Caco-2 (cell line): Measurements from ENCODE around the gene GPC6. TPM values are rescaled to one million over a fixed set of nuclear protein-coding genes. Genes with fewer than 3 reads are reported as not detected.

Experiments used
- BruUV-seq: library from RNA; stranded (reverse); fragments of 400-500 nt; replicated peaks from 2 replicates; lab custom pipeline; 2021; lab: Mats Ljungman, UMichigan
- CTCF ChIA-PET: fragments of 300-600 bp; sonication (Branson Sonifier 250); formaldehyde crosslinking; loops from one replicate; lab custom pipeline; 2022; ENCODE audit warnings: antibody characterized with exemption; lab: Charles Lee
- POLR2A ChIA-PET: fragments of 300-600 bp; sonication (Branson Sonifier 250); formaldehyde crosslinking; loops from one replicate; lab custom pipeline; 2022; ENCODE audit warnings: antibody characterized with exemption; lab: Charles Lee
- DNase-seq, 2 experiments: peaks; one replicate each; pipeline versions ENCODE4 v3.0.0 to v3.0.0-alpha.2; 2020 to 2022
- H3K27me3 ChIP-seq: replicated peaks from 2 replicates; pipeline ENCODE4 v1.6.0; 2011; ENCODE audit warnings: low read length; ENCODE audit not compliant: control insufficient read depth, insufficient read depth
- H3K36me3 ChIP-seq: 2 replicates; pipeline ENCODE4 v1.5.1; 2011; ENCODE audit warnings: low read length; ENCODE audit not compliant: control insufficient read depth, insufficient read depth
- H3K4me1 ChIP-seq: fragments of 250-450 bp; sonication (Bioruptor Pico); 2 replicates; pipeline ENCODE4 v1.5.1; 2020; ENCODE audit warnings: mild to moderate bottlenecking
- H3K4me3 ChIP-seq: 2 replicates; pipeline ENCODE4 v1.5.1; 2011; ENCODE audit warnings: low read depth, mild to moderate bottlenecking, control low read depth, low read length
- H3K9me3 ChIP-seq: fragments of 250-450 bp; sonication (Bioruptor Pico); 2 replicates; pipeline ENCODE4 v1.5.1; 2020; ENCODE audit warnings: mild to moderate bottlenecking, moderate library complexity
- H3K27ac Mint-ChIP-seq: one replicate; pipeline ENCODE4 v1.8.0; 2022; ENCODE audit warnings: mixed read lengths; ENCODE audit not compliant: unreplicated experiment
- H3K27me3 Mint-ChIP-seq: one replicate; pipeline ENCODE4 v1.8.0; 2022; ENCODE audit warnings: mixed read lengths; ENCODE audit not compliant: insufficient read depth, unreplicated experiment
- H3K36me3 Mint-ChIP-seq: one replicate; pipeline ENCODE4 v1.8.0; 2022; ENCODE audit warnings: mild to moderate bottlenecking, mixed read lengths; ENCODE audit not compliant: insufficient read depth, unreplicated experiment
- H3K4me1 Mint-ChIP-seq: one replicate; pipeline ENCODE4 v1.8.0; 2022; ENCODE audit warnings: low read depth, mixed read lengths; ENCODE audit not compliant: unreplicated experiment
- H3K4me3 Mint-ChIP-seq: one replicate; pipeline ENCODE4 v1.8.0; 2022; ENCODE audit warnings: mild to moderate bottlenecking, moderate library complexity, mixed read lengths; ENCODE audit not compliant: unreplicated experiment
- H3K9me3 Mint-ChIP-seq: one replicate; pipeline ENCODE4 v1.8.0; 2022; ENCODE audit warnings: mixed read lengths; ENCODE audit not compliant: unreplicated experiment
- CTCF ChIP-seq, 2 experiments: fragments of 200-600 bp in 1 of 2; IDR thresholded peaks; 1 replicate in 1 of 2; 2 replicates in 1 of 2; pipeline versions ENCODE4 v1.5.1 to v1.8.0; 2011 to 2022; ENCODE audit warnings: antibody characterized with exemption in 1 of 2, control low read depth in 1 of 2, inconsistent platforms in 1 of 2, low read depth in 1 of 2, low read length in 1 of 2, mild to moderate bottlenecking in 1 of 2, moderate library complexity in 1 of 2; ENCODE audit not compliant: insufficient read depth in 1 of 2, severe bottlenecking in 1 of 2, unreplicated experiment in 1 of 2
- intact Hi-C: fragments of 100-400 bp; cut with micrococcal nuclease; formaldehyde crosslinking; loops from one replicate; pipeline ENCODE4 v1.10.0; 2022; ENCODE audit not compliant: unreplicated experiment
- total RNA-seq: library from RNA; stranded (reverse); gene quantifications from 2 replicates; pipeline ENCODE4 v1.2.3, GENCODE V29; 2022

The GPC6 gene
- total RNA-seq, 1 experiment from 2014 or later = 0.16 TPM

DNA sequence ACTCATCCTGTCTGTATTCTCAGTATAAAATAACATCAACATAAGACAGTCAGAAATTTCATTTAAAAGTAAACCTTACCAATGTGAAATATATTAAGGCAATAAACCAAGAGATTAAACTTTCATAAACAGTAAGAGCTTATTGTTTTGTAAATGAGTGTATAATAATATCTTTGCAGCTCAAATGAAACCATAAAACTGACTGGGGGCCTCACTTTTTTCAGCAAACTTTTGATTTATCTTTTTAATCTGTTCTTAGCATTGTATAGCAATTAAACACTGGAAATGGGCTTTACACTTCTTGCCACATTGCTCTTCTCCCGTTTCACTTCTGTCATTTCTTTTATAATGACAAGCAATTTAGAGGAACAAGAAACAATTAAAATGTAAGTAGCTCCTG lies 580.3 kb downstream of the GPC6 start:
- no peaks in the 10 kb centered on the region for H3K36me3 ChIP-seq
- H3K36me3 Mint-ChIP-seq = no peaks in the 10 kb centered on the region
- no peaks in the 10 kb centered on the region for H3K9me3 ChIP-seq
- no peak for TF ChIP-seq CTCF (IDR thresholded peaks at IDR 0.05; ENCODE audit: insufficient read depth in 1 of 2, low read depth in 1 of 2, low read length in 1 of 2, severe bottlenecking in 1 of 2, unreplicated experiment in 1 of 2)
- peaks cover 2% of the 10 kb centered on the region for H3K27me3 Mint-ChIP-seq
- H3K4me3 Mint-ChIP-seq = no peak overlapping the region
- POLR2A ChIA-PET = no interaction called here
- CTCF ChIA-PET = no interaction called here
- no peaks in the 10 kb centered on the region for H3K4me1 Mint-ChIP-seq
- H3K9me3 Mint-ChIP-seq = no peaks in the 10 kb centered on the region
- no peaks in the 10 kb centered on the region for H3K27me3 ChIP-seq
- no TSS peak for BruUV-seq
- intact Hi-C loops = no loop called here
- DNase-seq = no peak
- no peaks in the 10 kb centered on the region for H3K4me1 ChIP-seq
- H3K27ac Mint-ChIP-seq = no peak overlapping the region
- H3K4me3 ChIP-seq = no peak overlapping the region

- H3K4me1 Mint-ChIP-seq = no peaks in the 10 kb centered on the region
- CTCF ChIA-PET = no interaction called here
- no peaks in the 10 kb centered on the region for H3K36me3 ChIP-seq
- no peaks in the 10 kb centered on the region for H3K9me3 Mint-ChIP-seq
- no peak overlapping the region for H3K4me3 Mint-ChIP-seq
- no peaks in the 10 kb centered on the region for H3K4me1 ChIP-seq
- no peak overlapping the region for H3K4me3 ChIP-seq
- H3K36me3 Mint-ChIP-seq = no peaks in the 10 kb centered on the region
- no TSS peak for BruUV-seq
- no peak for TF ChIP-seq CTCF (IDR thresholded peaks at IDR 0.05; ENCODE audit: insufficient read depth in 1 of 2, low read depth in 1 of 2, low read length in 1 of 2, severe bottlenecking in 1 of 2, unreplicated experiment in 1 of 2)
- peaks cover 6% of the 10 kb centered on the region for H3K27me3 Mint-ChIP-seq
- no peak overlapping the region for H3K27ac Mint-ChIP-seq
- no peaks in the 10 kb centered on the region for H3K27me3 ChIP-seq
- no peaks in the 10 kb centered on the region for H3K9me3 ChIP-seq
- intact Hi-C loops = no loop called here
- DNase-seq = no peak
- POLR2A ChIA-PET = no interaction called here
These were observed 583.7 kb downstream of the GPC6 start for GRCh38 chr13:93810264-93810663.

GRCh38 chr13:93811071-93811737 lies 584.6 kb downstream of the GPC6 start:
- Mint-ChIP-seq H3K36me3 (no peaks in the 10 kb centered on the region), H3K27ac (no peak overlapping the region), H3K4me1 (no peaks in the 10 kb centered on the region), H3K4me3 (no peak overlapping the region), H3K9me3 (no peaks in the 10 kb centered on the region), H3K27me3 (peaks cover 6% of the 10 kb centered on the region)
- POLR2A ChIA-PET = no interaction called here
- CTCF ChIA-PET = no interaction called here
- Histone ChIP-seq H3K27me3 (no peaks in the 10 kb centered on the region), H3K4me1 (no peaks in the 10 kb centered on the region), H3K9me3 (no peaks in the 10 kb centered on the region), H3K4me3 (no peak overlapping the region), H3K36me3 (no peaks in the 10 kb centered on the region)
- no peak for DNase-seq
- TF ChIP-seq CTCF (IDR thresholded peaks at IDR 0.05; ENCODE audit: insufficient read depth in 1 of 2, low read depth in 1 of 2, low read length in 1 of 2, severe bottlenecking in 1 of 2, unreplicated experiment in 1 of 2) = no peak
- no TSS peak for BruUV-seq
- intact Hi-C loops = no loop called here
